ENCODE data around the gene PSMB10.

The PSMB10 gene

GRCh38 chr16:67963662-67964321 lies 27.1 kb upstream of the PSMB10 start:
- DNase-seq (ENCODE audit: low spot score): peak; percentile 89

- no peak for DNase-seq (ENCODE audit: low spot score)
Observed at GRCh38 chr16:67963292-67963661, 26.6 kb upstream of the PSMB10 start.

- DNase-seq (ENCODE audit: low spot score): no peak
Observed at GRCh38 chr16:67962135-67962534, 25.5 kb upstream of the PSMB10 start.

GRCh38 chr16:67961551-67961957 lies 24.9 kb upstream of the PSMB10 start:
- DNase-seq (ENCODE audit: low spot score): no peak

GRCh38 chr16:67959536-67960329 lies 23.1 kb upstream of the PSMB10 start:
- DNase-seq (ENCODE audit: low spot score): no peak

- no peak for DNase-seq (ENCODE audit: low spot score)
Observed at GRCh38 chr16:67957622-67958021, 21.0 kb upstream of the PSMB10 start.

- no peak for DNase-seq (ENCODE audit: low spot score)
Observed at GRCh38 chr16:67954421-67955196, 18.0 kb upstream of the PSMB10 start.

GRCh38 chr16:67953641-67954375 lies 17.2 kb upstream of the PSMB10 start:
- DNase-seq (ENCODE audit: low spot score): no peak

- DNase-seq (ENCODE audit: low spot score): no peak
Observed at GRCh38 chr16:67951485-67951884, 14.8 kb upstream of the PSMB10 start.

- no peak for DNase-seq (ENCODE audit: low spot score)
Observed at GRCh38 chr16:67950335-67950843, 13.7 kb upstream of the PSMB10 start.

GRCh38 chr16:67949645-67950044 lies 13.0 kb upstream of the PSMB10 start:
- no peak for DNase-seq (ENCODE audit: low spot score)

GRCh38 chr16:67948015-67948414 lies 11.4 kb upstream of the PSMB10 start:
- no peak for DNase-seq (ENCODE audit: low spot score)

- no peak for DNase-seq (ENCODE audit: low spot score)
Observed at GRCh38 chr16:67946966-67947558, 10.4 kb upstream of the PSMB10 start.

- DNase-seq (ENCODE audit: low spot score): no peak
Observed at GRCh38 chr16:67946128-67946569, 9.5 kb upstream of the PSMB10 start.

- DNase-seq (ENCODE audit: low spot score): no peak
Observed at GRCh38 chr16:67945392-67945933, 8.8 kb upstream of the PSMB10 start.

- DNase-seq (ENCODE audit: low spot score): no peak
Observed at GRCh38 chr16:67944690-67945391, 8.2 kb upstream of the PSMB10 start.

- peak; percentile 46 for DNase-seq (ENCODE audit: low spot score)
Observed at GRCh38 chr16:67943619-67944504, 7.2 kb upstream of the PSMB10 start, which contains the start of gene LCAT. LCAT (minus strand) TSS chr16:67944120; CDS start chr16:67944101, 19 bp downstream.

GRCh38 chr16:67943256-67943618 lies 6.6 kb upstream of the PSMB10 start:
- DNase-seq (ENCODE audit: low spot score): no peak

- no peak for DNase-seq (ENCODE audit: low spot score)
Observed at GRCh38 chr16:67942510-67943255, 6.0 kb upstream of the PSMB10 start.
